HL-60 (cell line): ENCODE results near the gene ARX.

Source experiments
- DNase-seq, 2 experiments: peaks; one replicate each; pipeline ENCODE4 v3.0.0-alpha.2; 2010 to 2020; ENCODE audit warnings: low read depth in 1 of 2, low spot score in 1 of 2
- H3K27ac ChIP-seq: fragments of 250-450 bp; sonication (Bioruptor Pico); replicated peaks from 2 replicates; pipeline ENCODE4 v1.5.1; 2020; ENCODE audit warnings: mild to moderate bottlenecking, moderate library complexity
- H3K27me3 ChIP-seq: fragments of 250-450 bp; sonication (Bioruptor Pico); 2 replicates; pipeline ENCODE4 v1.5.1; 2021; ENCODE audit warnings: mild to moderate bottlenecking, moderate library complexity; ENCODE audit not compliant: insufficient read depth, poor library complexity, severe bottlenecking
- H3K4me3 ChIP-seq: replicated peaks from 2 replicates; pipeline ENCODE4 v1.5.1; 2011; ENCODE audit warnings: mild to moderate bottlenecking, control low read depth, low read length; ENCODE audit not compliant: insufficient read depth
- CTCF ChIP-seq: IDR thresholded peaks from one replicate; pipeline ENCODE4 v1.5.1; 2011; ENCODE audit warnings: low read length, control low read depth, inconsistent platforms; ENCODE audit not compliant: insufficient read depth
- GABPA ChIP-seq: IDR thresholded peaks from 2 replicates; pipeline ENCODE4 v1.6.1; 2012; ENCODE audit warnings: low read depth
- POLR2AphosphoS5 ChIP-seq: IDR thresholded peaks from 2 replicates; pipeline ENCODE4 v1.6.1; 2012; ENCODE audit warnings: low read depth
- REST ChIP-seq: IDR thresholded peaks from 2 replicates; pipeline ENCODE4 v1.6.1; 2012; ENCODE audit warnings: low read depth; ENCODE audit not compliant: insufficient replicate concordance
- SPI1 ChIP-seq: IDR thresholded peaks from 2 replicates; pipeline ENCODE4 v1.6.1; 2012; ENCODE audit warnings: low read depth, mild to moderate bottlenecking, borderline replicate concordance

Gene ARX

GRCh38 chrX:24979081-24979480 is 36.7 kb downstream of the ARX start:
- H3K27me3 ChIP-seq: no peaks in the 10 kb centered on the region

DNA sequence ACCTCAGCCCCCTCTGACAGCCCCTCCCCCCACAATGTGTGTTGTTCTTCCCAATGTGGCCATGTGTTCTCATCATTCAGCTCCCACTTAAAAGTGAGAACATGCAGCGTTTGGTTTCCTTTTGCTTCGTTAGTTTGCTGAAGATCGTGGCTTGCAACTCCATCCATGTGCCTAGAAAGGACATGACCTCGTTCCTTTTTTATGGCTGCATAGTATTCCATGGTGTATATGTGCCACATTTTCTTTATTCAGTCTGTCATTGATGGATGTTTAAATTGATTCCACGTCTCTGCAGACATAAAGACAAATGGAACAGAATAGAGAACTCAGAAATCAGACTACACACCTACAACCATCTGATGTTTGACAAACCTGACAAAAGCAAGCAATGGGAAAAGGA is 46.0 kb downstream of the ARX start:
- TF ChIP-seq SPI1 (no peak), REST (no peak), POLR2AphosphoS5 (no peak), CTCF (no peak), GABPA (no peak)
- Histone ChIP-seq H3K4me3 (no peak overlapping the region), H3K27ac (no peak overlapping the region), H3K27me3 (no peaks in the 10 kb centered on the region)
- DNase-seq: no peak

More at GRCh38 chrX:24979081-24979480, 36.7 kb downstream of the ARX start:
- Histone ChIP-seq H3K4me3 (no peak overlapping the region), H3K27ac (no peak overlapping the region)
- no peak for DNase-seq
- TF ChIP-seq REST: no peak
- no peak for TF ChIP-seq CTCF
- TF ChIP-seq SPI1: no peak
- no peak for TF ChIP-seq POLR2AphosphoS5
- no peak for TF ChIP-seq GABPA

DNA sequence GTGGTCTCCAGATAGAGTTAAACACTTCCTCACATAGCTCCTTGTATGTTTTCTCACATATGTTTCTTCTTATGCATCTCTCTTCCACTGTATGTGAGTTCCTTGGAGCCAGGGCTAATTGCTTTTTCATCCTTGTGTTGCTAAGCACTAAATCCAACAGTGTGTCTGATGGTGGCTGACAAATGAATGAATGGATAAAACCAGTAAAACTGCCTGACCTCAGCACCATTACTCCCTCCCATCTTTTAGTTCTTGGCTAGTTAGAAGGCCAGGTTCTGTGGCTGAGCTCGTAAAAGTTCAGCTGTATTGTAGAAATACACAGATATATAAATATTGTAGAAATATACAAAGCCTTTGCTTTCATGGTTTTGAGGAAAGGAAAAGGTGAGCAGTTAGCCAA is 50.4 kb downstream of the ARX start:
- TF ChIP-seq SPI1: no peak
- no peak for TF ChIP-seq POLR2AphosphoS5
- TF ChIP-seq GABPA: no peak
- TF ChIP-seq REST: no peak
- TF ChIP-seq CTCF: no peak
- H3K27ac ChIP-seq: no peak overlapping the region
- no peak for DNase-seq
- no peak overlapping the region for H3K4me3 ChIP-seq
- H3K27me3 ChIP-seq: no peaks in the 10 kb centered on the region
